Stomach (tissue), 4 donors: ENCODE results near the gene JAKMIP1.

Experiments used
- POLR2A ChIP-seq, 4 donors: fragments of 450-650 bp; IDR thresholded peaks; one replicate each; pipeline ENCODE4 v1.6.1; 2016; ENCODE audit warnings: antibody characterized with exemption in 4 of 4, control low read depth in 2 of 4, mild to moderate bottlenecking in 1 of 4, moderate library complexity in 1 of 4
- POLR2AphosphoS5 ChIP-seq, 3 donors: sonication (generic); formaldehyde crosslinking; IDR thresholded peaks; one replicate each; pipeline ENCODE4 v1.6.1; 2016; ENCODE audit warnings: antibody characterized with exemption in 3 of 3
- TF ChIP-seq, protein P1 (sequence below), 7 experiments: fragments of 450-650 bp in 4 of 7; fragments of 200-600 bp in 3 of 7; sonication (generic) in 3 of 7; IDR thresholded peaks; one replicate each; pipeline ENCODE4 v1.5.1; 2016 to 2019; ENCODE audit warnings: antibody characterized with exemption in 7 of 7, control low read depth in 2 of 7, mild to moderate bottlenecking in 1 of 7

DNA sequence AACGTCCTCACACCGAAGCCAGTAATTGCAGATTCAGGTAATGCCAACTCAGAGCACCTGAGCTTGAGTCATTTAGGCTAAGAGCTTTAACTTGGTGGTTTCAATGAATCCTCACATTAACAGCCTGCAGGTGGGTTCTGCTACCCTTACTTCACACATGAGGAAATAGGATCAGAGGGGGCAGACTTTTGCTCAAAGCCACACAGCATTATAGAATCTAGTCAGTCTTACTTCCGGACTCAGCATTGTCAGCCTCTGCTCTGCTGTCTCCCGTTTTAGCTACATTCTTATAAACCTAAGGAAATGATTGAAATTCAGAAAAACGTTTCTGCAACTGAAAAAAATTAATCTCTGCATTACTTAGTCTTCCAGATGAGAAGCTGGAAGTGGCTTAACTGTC is 188.1 kb downstream of the JAKMIP1 start:
- TF ChIP-seq, protein P1, sequence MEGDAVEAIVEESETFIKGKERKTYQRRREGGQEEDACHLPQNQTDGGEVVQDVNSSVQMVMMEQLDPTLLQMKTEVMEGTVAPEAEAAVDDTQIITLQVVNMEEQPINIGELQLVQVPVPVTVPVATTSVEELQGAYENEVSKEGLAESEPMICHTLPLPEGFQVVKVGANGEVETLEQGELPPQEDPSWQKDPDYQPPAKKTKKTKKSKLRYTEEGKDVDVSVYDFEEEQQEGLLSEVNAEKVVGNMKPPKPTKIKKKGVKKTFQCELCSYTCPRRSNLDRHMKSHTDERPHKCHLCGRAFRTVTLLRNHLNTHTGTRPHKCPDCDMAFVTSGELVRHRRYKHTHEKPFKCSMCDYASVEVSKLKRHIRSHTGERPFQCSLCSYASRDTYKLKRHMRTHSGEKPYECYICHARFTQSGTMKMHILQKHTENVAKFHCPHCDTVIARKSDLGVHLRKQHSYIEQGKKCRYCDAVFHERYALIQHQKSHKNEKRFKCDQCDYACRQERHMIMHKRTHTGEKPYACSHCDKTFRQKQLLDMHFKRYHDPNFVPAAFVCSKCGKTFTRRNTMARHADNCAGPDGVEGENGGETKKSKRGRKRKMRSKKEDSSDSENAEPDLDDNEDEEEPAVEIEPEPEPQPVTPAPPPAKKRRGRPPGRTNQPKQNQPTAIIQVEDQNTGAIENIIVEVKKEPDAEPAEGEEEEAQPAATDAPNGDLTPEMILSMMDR (IDR thresholded peaks at IDR 0.05) = no peak
- TF ChIP-seq POLR2A (IDR thresholded peaks at IDR 0.05) (no peak), POLR2AphosphoS5 (IDR thresholded peaks at IDR 0.05) (no peak)
